Measurements from ENCODE around the gene POLR1A. TPM values are rescaled to one million over a fixed set of nuclear protein-coding genes. Genes with fewer than 3 reads are reported as not detected.

Gene POLR1A
- total and polyA plus RNA-seq, 2 of the 8 experiments (the other 6 are each of a cell fraction or from before 2014, with no cell fraction given) = 8.9 to 58.1 TPM

DNA sequence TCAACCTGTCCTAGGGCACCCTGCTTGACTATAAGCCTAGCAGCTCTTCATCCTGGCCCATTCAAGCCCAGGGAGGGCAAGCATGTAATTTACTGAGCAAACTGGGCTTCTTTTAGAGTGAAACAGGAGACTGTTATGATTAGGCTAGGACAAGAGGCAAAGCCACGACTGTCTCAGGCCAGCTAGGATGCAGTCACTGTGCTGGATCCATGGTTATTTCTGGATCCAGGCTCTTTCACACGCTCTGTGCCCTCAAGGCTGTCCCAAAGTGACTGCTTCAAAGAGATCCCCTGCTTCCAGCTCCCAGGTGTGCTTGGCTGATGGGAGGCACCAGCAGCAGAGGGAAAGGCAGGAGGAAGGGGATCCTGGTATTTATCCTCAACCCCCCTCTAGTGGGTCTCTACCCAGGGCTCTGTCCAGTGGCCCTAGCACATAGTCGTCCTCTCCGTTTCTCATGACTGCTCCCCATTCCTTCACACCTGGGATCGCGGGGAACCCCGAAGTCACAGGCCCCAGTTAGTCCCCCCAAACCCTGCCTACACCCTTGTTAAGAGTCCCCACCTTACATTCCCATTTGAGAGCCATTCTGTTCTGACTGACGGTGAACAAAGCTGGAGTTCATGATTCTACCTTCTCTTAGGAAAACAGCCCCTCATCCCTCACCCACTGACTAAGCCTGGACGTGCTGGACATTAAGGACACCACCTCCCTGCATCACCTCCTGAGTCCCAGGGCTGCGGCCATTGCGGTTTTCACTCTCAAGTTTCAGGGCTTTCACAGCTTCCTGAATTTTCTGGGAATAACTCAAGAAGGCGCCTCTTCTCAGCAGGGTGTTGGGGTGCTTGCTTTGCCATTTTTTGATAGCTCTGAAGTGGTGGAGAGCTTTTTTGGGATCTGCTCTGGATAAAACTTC is 63.2 kb downstream of the POLR1A start:
- no peak overlapping the region for H2AK5ac ChIP-seq (ENCODE audit: low read depth, low read length)
- H2BK12ac ChIP-seq (ENCODE audit: low read depth, low read length) = no peak overlapping the region
- H4K5ac ChIP-seq (ENCODE audit: insufficient read length, low read depth, low read length) = no peak overlapping the region
- no peak overlapping the region for H3K4me2 ChIP-seq (ENCODE audit: insufficient read depth in 1 of 2, low read depth in 2 of 2, low read length in 2 of 2)
- H4K20me1 ChIP-seq (replicated peaks in 1 of 2; ENCODE audit: control insufficient read depth in 1 of 2, insufficient read depth in 2 of 2, low read length in 2 of 2) = peaks cover 5 to 10% of the 10 kb centered on the region in 2 experiments
- H2BK120ac ChIP-seq (replicated peaks; ENCODE audit: low read depth, low read length) = no peak overlapping the region
- H3K4me3 ChIP-seq (ENCODE audit: extremely low read depth in 1 of 4, insufficient read depth in 2 of 4, low read depth in 3 of 4, low read length in 4 of 4) = no peak overlapping the region
- H2AFZ ChIP-seq (ENCODE audit: low read length) = no peak overlapping the region
- H3K36me3 ChIP-seq (ENCODE audit: control insufficient read depth in 2 of 4, insufficient read depth in 4 of 4, low read length in 3 of 4) = peaks cover 34 to 87% (median 71%) of the 10 kb centered on the region in 4 experiments
- 89% methylated on average over 12 of the region's 12 CpGs; no CpG with 5 or more reads in 1 of the 2 experiments for WGBS, 2 experiments (ENCODE audit: extremely low coverage in 1 of 2, insufficient coverage in 1 of 2, insufficient read length in 1 of 2, insufficient replicate concordance in 2 of 2, low coverage in 1 of 2, low lambda C conversion rate in 2 of 2, missing lambda C conversion rate in 1 of 2)
- H3K79me2 ChIP-seq (ENCODE audit: control insufficient read depth in 1 of 2, insufficient read depth in 2 of 2, low read length in 2 of 2) = no peaks in the 10 kb centered on the region
- DNase-seq (ENCODE audit: low read depth in 1 of 2, low spot score in 2 of 2) (no peak), FAIRE-seq (no peak)
- H3K14ac ChIP-seq (ENCODE audit: insufficient read length) = no peak overlapping the region
- H3K23ac ChIP-seq (ENCODE audit: insufficient read length) = no peak overlapping the region
- no peak overlapping the region for H3K56ac ChIP-seq (replicated peaks; ENCODE audit: insufficient read length, low read depth, low read length)
- no peaks in the 10 kb centered on the region for H3K9me3 ChIP-seq (ENCODE audit: insufficient read depth in 2 of 2, low read depth in 1 of 2, low read length in 1 of 2)
- H3K23me2 ChIP-seq (ENCODE audit: low read depth, low read length) = no peaks in the 10 kb centered on the region
- CTCF ChIA-PET (ENCODE audit: partially characterized antibody) = interaction anchor here (0.6 to 1.3 kb wide), 3 partner anchors 38 to 407 kb away, joined by 3 to 5 read pairs (median 3); no protein-coding TSS in a partner anchor
- no peak overlapping the region for H2BK20ac ChIP-seq (ENCODE audit: low read length)
- H2BK5ac ChIP-seq (ENCODE audit: low read depth, low read length) = no peak overlapping the region
- no peak overlapping the region for H3K18ac ChIP-seq (ENCODE audit: extremely low read depth, low read length)
- H3K4me1 ChIP-seq (replicated peaks in 1 of 4; ENCODE audit: control insufficient read depth in 3 of 4, insufficient read depth in 4 of 4, low read length in 3 of 4) = no peaks in the 10 kb centered on the region; a peak in 1 of 7 replicates
- H2BK15ac ChIP-seq (ENCODE audit: low read length) = no peak overlapping the region
- H3K27ac ChIP-seq (ENCODE audit: low read depth, low read length) = no peak overlapping the region
- no peak overlapping the region for H4K91ac ChIP-seq (replicated peaks; ENCODE audit: insufficient read length, low read length)
- no peaks in the 10 kb centered on the region for H3K27me3 ChIP-seq (replicated peaks in 1 of 4; ENCODE audit: control insufficient read depth in 3 of 4, extremely low read depth in 1 of 4, insufficient read depth in 3 of 4, low read length in 3 of 4)
- no peak overlapping the region for H4K8ac ChIP-seq (ENCODE audit: extremely low read depth, insufficient read depth, low read length)
- H3K79me1 ChIP-seq (ENCODE audit: low read depth, low read length) = no peaks in the 10 kb centered on the region
- no peak overlapping the region for H3K9ac ChIP-seq (replicated peaks in 1 of 4; ENCODE audit: extremely low read depth in 1 of 4, low read depth in 3 of 4, low read length in 3 of 4)
- POLR2A ChIA-PET (ENCODE audit: partially characterized antibody) = interaction anchor here (0.8 to 1.6 kb wide), 2 partner anchors 8 to 83 kb away, joined by 3 to 4 read pairs; no protein-coding TSS in a partner anchor
- no peak overlapping the region for H3K4ac ChIP-seq (replicated peaks; ENCODE audit: insufficient read length, low read depth, low read length)
- TF ChIP-seq RXRA (IDR thresholded peaks at IDR 0.05; ENCODE audit: insufficient read depth, low read depth, low read length) (no peak), SIN3A (conservative IDR thresholded peaks at IDR 0.05 in 1 of 2, IDR thresholded peaks at IDR 0.05 in 1 of 2; ENCODE audit: low read depth in 1 of 2, low read length in 2 of 2) (no peak), BCL11A (IDR thresholded peaks at IDR 0.05; ENCODE audit: low read depth in 2 of 2, low read length in 2 of 2) (no peak), ASH2L (IDR thresholded peaks at IDR 0.05; ENCODE audit: low read length) (no peak), SRF (IDR thresholded peaks at IDR 0.05; ENCODE audit: low read depth, low read length) (no peak), GTF2F1 (IDR thresholded peaks at IDR 0.05; ENCODE audit: borderline replicate concordance, low read depth, low read length) (no peak), SP1 (IDR thresholded peaks at IDR 0.05; ENCODE audit: low read depth, low read length) (no peak)
- TF ChIP-seq, protein P1, sequence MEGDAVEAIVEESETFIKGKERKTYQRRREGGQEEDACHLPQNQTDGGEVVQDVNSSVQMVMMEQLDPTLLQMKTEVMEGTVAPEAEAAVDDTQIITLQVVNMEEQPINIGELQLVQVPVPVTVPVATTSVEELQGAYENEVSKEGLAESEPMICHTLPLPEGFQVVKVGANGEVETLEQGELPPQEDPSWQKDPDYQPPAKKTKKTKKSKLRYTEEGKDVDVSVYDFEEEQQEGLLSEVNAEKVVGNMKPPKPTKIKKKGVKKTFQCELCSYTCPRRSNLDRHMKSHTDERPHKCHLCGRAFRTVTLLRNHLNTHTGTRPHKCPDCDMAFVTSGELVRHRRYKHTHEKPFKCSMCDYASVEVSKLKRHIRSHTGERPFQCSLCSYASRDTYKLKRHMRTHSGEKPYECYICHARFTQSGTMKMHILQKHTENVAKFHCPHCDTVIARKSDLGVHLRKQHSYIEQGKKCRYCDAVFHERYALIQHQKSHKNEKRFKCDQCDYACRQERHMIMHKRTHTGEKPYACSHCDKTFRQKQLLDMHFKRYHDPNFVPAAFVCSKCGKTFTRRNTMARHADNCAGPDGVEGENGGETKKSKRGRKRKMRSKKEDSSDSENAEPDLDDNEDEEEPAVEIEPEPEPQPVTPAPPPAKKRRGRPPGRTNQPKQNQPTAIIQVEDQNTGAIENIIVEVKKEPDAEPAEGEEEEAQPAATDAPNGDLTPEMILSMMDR (IDR thresholded peaks at IDR 0.05; ENCODE audit: control extremely low read depth in 1 of 3, insufficient read depth in 1 of 3, low read depth in 1 of 3, low read length in 3 of 3) = no peak

Data from H1 (cell line).